Aorta (tissue), 5 donors: Measurements from ENCODE around the gene ADGRD2. TPM values are rescaled to one million over a fixed set of nuclear protein-coding genes. Genes with fewer than 3 reads are reported as not detected.

Experiments used
- ATAC-seq: fragments of 200-7000 bp; cut with Tn5 transposase; one replicate; pipeline ENCODE4 v1.9.1; 2022; ENCODE audit warnings: moderate library complexity; ENCODE audit not compliant: low FRiP score
- DNase-seq, 2 donors: peaks; one replicate each; pipeline ENCODE4 v3.0.0-alpha.2; 2020
- H3K27ac ChIP-seq, 2 donors: one replicate each; pipeline ENCODE4 v1.5.1; 2013; ENCODE audit warnings: low read length in 2 of 2, mild to moderate bottlenecking in 2 of 2, moderate library complexity in 2 of 2, control low read depth in 1 of 2, inconsistent platforms in 1 of 2, low read depth in 1 of 2
- H3K27me3 ChIP-seq, 2 donors: one replicate each; pipeline ENCODE4 v1.6.1; 2013; ENCODE audit warnings: control low read depth in 1 of 2, low read length in 1 of 2, mild to moderate bottlenecking in 1 of 2, moderate library complexity in 1 of 2; ENCODE audit not compliant: insufficient read depth in 2 of 2, control insufficient read depth in 1 of 2
- H3K36me3 ChIP-seq, 2 donors: one replicate each; pipeline ENCODE4 v1.6.1; 2013; ENCODE audit warnings: control low read depth in 1 of 2, low read length in 1 of 2, mild to moderate bottlenecking in 1 of 2; ENCODE audit not compliant: insufficient read depth in 2 of 2, control insufficient read depth in 1 of 2
- H3K4me1 ChIP-seq, 2 donors: one replicate each; pipeline ENCODE4 v1.6.1; 2013; ENCODE audit warnings: low read length in 2 of 2, control low read depth in 1 of 2, mild to moderate bottlenecking in 1 of 2, moderate library complexity in 1 of 2; ENCODE audit not compliant: insufficient read depth in 2 of 2, control insufficient read depth in 1 of 2
- H3K4me3 ChIP-seq, 2 donors: one replicate each; pipeline ENCODE4 v1.5.1; 2013; ENCODE audit warnings: low read length in 2 of 2, control low read depth in 1 of 2, mild to moderate bottlenecking in 1 of 2
- H3K9me3 ChIP-seq: one replicate; pipeline ENCODE4 v1.6.1; 2013; ENCODE audit warnings: mild to moderate bottlenecking, low read length; ENCODE audit not compliant: control insufficient read depth
- WGBS, 2 donors: extraction: QIAGEN DNeasy Blood & Tissue Kit; methylation state at CpG; one replicate each; pipeline ENCODE4 v1.1.7; 2013; 5-methylcytosine and 5-hydroxymethylcytosine counted together
- intact Hi-C, 2 donors: fragments of 100-400 bp; cut with DNase I; formaldehyde crosslinking; loops; one replicate each; pipeline versions ENCODE4 v1.14.2 to v1.15.0; 2022
- polyA plus RNA-seq, 2 donors: library from polyadenylated mRNA; stranded (reverse); fragments of 200-250 nt; gene quantifications; one replicate each; pipeline ENCODE4 v1.2.3, GENCODE V29; 2013
- total RNA-seq, 2 donors: library from RNA; stranded (reverse); fragmentation: NEBNext Ultra II Directional; extraction: Animal tissue kit (Norgen Biotek cat#: 25700); gene quantifications; one replicate each; pipeline ENCODE4 v1.2.1, GENCODE V29; 2021
- donor health status: healthy with polysubstance abuse.
- donor health status: Bipolar disorder and iron deficiency.
- donor health status: DM: no; HTN: no; CAD: no.
- donor health status: DM: no; HTN: no; CAD: no.
- donor health status: DM: yes; HTN: yes; CAD: no.

Gene ADGRD2
- total and polyA plus RNA-seq, 4 donors: not detected

DNA sequence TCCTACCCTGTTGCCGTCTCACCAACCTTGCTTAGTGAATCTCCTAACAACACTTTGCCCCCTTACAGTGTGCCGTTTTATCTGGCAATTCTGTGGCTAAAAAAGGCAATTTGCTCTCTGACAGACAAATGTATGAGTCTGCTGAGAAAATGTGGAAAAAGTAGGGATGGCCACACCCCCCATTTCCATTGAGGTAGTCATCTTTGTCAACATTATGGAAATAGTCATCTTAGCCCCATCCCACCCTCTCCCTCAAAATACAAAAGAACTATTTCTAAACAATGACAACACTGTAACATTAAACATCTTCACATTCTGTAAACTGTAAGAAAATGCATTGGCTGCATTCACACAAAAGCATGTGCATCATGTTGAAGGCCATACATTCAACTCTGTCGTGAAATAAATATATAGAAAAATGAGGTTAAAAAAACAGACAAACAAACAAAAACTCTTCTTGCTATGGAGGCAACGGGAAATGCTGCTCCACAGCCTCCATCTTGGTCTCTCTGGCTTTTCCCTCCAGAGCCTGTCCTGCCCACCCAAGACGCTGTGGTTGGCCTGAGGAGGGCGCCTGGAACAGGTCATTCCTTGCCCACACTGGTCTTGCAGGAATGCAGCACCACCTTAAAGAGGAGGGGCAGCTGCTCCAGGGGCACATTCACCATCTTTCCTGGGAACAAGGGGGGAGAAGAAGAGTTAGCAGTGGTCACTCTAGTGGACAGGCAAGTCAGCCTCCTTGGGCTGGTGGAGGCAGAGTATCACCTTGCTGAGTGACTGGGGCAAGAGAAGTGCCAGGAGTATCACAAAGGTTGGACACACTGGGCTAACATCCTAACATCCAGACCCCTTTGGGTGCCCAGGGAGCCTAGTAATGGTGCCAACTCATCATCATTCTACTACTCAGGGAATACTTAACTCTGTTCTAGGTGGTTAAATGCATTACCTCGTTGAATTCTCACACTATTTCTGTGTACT lies 72.2 kb downstream of the ADGRD2 start:
- Histone ChIP-seq H3K27me3 (no peaks in the 10 kb centered on the region), H3K4me3 (no peak overlapping the region), H3K27ac (no peak overlapping the region), H3K9me3 (no peaks in the 10 kb centered on the region), H3K36me3 (no peaks in the 10 kb centered on the region), H3K4me1 (no peaks in the 10 kb centered on the region)
- intact Hi-C loops: no loop called here
- WGBS, 2 donors: 74 to 77% methylated on average over 7 of the region's 7 CpGs
- DNase-seq: no peak
- no peak for ATAC-seq

DNA sequence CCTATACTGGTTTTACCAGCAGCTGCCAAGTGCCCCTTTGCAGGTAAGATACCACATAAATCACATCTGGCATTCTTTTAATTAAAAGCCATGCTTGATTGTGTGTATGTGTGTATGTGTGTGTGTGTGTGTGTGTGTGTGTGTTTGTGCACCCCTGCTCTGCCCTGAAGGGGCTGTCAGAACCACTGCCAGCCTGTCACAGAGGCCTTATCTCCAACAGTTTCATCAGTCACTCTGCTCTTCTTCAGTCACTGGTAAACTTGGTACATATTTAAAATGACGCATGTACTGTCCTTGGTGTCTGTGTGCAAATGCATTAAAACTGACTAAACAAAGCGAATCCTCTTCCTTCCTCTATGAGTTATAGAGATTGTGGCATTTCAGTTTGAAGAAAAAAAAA lies 75.9 kb downstream of the ADGRD2 start:
- H3K36me3 ChIP-seq: no peaks in the 10 kb centered on the region
- H3K4me3 ChIP-seq: no peak overlapping the region
- no peaks in the 10 kb centered on the region for H3K27me3 ChIP-seq
- 90 to 94% methylated on average over 2 of the region's 2 CpGs for WGBS, 2 donors
- no peak overlapping the region for H3K27ac ChIP-seq
- ATAC-seq (no peak), DNase-seq (no peak)
- H3K4me1 ChIP-seq: no peaks in the 10 kb centered on the region
- no peaks in the 10 kb centered on the region for H3K9me3 ChIP-seq
- intact Hi-C loops: no loop called here

DNA sequence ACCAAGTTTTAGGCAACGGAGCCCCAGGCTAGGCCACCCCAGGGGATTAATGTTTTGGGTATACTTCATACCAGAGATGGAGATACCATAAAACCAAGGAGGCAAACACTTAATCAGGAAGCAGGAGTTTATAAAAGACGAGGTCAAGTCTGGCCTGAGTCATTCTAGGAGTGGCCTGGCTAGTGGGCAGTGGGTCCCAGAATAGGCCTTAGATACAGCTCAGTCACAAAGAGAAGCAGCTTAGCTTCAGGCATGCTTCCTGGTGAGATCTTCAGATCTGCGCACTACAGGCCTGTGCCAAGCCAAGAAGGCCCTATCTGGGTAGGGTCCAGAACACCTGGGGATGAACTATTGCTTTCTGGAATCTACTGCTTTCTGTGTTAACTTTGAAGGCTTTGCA lies 77.5 kb downstream of the ADGRD2 start:
- no peak for ATAC-seq
- no peak for DNase-seq
- intact Hi-C loops: no loop called here
- no peak overlapping the region for H3K4me3 ChIP-seq
- no peaks in the 10 kb centered on the region for H3K27me3 ChIP-seq
- H3K27ac ChIP-seq: no peak overlapping the region
- H3K36me3 ChIP-seq: no peaks in the 10 kb centered on the region
- 71 to 79% methylated on average over 3 of the region's 3 CpGs for WGBS, 2 donors
- no peaks in the 10 kb centered on the region for H3K9me3 ChIP-seq
- no peaks in the 10 kb centered on the region for H3K4me1 ChIP-seq

Other genes starting within 250 kb of the ADGRD2 start
- gene NEK6, start 192.5 kb upstream of the ADGRD2 start, total RNA-seq: 10 to 100 TPM; 60.5 to 72.8 TPM
- gene NEK6, start 192.5 kb upstream of the ADGRD2 start, polyA plus RNA-seq: 10 to 100 TPM in 1 of 2 donors, 1 to 10 TPM in 1; 8.2 to 13.4 TPM
- 10 to 100 TPM; 75.9 to 83.5 TPM for gene PSMB7, start 35.0 kb upstream of the ADGRD2 start, total RNA-seq
- 100 to 1,000 TPM in 1 of 2 donors, 10 to 100 TPM in 1; 96.8 to 153 TPM for gene PSMB7, start 35.0 kb upstream of the ADGRD2 start, polyA plus RNA-seq
- gene NR5A1, start 56.9 kb downstream of the ADGRD2 start, total RNA-seq: not detected
- not detected for gene NR5A1, start 56.9 kb downstream of the ADGRD2 start, polyA plus RNA-seq